HG03571 (cell line): ENCODE data around the gene ZNF181.
A peak's percentile ranks its signal among the peaks of the same experiment; 100 is the strongest.

ENCODE experiments used
- ATAC-seq: cut with Tn5 transposase; IDR thresholded peaks from one replicate; pipeline ENCODE4 v1.9.1; 2021; ENCODE audit not compliant: unreplicated experiment

The ZNF181 gene

DNA sequence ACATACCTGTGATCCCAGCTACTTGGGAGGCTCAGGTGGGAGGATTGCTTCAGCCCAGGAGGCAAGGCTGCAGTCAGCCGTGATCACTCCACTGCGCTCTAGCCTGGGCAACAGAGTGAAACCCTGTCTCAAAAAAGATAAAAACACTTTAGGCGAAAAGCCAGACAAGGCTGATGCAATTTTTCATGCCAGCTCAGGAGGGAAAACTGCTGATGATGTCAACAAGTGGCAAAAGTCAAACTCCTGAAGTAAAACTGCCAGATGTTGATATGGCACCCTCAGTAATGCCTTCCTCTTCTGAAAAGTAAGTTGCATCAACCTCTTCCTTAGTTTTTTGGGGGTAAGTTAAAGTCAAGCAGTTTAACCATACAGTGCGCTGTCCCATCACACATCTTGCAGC, 23.4 kb downstream of the ZNF181 start:
- no peak for ATAC-seq

DNA sequence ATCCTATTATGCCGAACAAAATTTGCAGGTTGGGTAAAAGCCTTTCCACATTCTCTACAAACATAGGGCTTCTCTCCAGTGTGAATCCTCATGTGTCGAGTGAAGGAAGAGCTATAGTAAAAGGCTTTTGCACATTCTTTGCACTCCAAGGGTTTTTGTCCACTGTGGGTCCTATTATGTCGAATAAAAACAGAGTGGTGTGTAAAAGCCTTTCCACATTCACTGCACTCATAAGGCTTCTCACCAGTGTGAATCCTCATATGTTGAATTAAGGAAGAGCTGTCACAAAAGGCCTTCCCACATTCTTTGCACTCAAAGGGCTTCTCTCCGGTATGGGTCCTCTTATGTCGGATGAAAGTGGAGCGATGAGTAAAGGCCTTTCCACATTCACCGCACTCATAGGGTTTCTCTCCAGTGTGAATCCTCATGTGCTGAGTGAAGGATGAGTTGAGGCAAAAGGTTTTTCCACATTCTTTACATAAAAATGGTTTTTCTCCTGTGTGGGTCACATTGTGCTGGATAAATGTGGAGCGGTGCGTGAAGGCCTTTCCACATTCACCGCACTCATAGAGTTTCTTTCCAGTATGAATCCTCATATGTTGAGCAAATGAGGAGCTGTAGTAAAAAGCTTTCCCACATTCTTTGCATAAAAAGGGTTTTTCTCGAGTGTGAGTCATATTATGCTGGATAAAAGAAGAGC, 25.3 kb downstream of the ZNF181 start:
- no peak for ATAC-seq

DNA sequence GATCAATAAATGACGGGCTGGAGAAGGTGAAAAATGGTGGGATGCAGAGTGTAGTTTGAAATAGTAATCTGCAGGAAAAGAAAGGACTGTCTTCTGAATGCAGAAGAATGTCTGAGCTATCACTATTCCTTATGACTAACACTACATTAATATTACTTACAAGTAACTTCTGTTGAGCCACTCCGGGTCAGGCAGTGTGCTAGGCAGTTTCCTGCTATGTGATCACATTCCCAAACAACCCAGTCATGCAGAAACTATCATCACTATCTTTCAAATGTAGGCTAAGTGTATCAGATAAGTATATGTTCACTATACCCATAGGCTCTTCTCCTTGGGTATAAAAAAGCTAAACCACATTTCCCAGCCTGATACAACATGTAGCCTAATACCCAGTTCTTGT, 32.3 kb downstream of the ZNF181 start:
- ATAC-seq = no peak

DNA sequence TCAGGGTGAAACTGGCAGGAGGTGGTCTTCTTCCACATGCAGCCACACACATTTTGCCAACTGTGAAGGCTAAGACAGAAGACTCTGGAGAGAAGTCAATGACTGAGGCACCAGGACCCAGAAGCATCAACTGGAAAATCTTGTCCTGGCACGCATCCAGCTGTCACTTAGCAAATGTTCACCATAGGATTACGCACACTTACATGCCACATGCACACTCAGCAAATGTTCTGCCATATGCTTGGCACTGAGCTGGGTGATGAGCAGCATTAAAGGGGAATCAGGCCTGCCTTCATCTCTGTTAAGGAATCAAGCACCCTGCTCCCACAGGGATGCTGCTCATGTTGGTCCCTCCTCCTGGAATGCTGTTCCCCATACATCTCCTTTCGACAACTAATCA, 33.9 kb downstream of the ZNF181 start:
- ATAC-seq = no peak

DNA sequence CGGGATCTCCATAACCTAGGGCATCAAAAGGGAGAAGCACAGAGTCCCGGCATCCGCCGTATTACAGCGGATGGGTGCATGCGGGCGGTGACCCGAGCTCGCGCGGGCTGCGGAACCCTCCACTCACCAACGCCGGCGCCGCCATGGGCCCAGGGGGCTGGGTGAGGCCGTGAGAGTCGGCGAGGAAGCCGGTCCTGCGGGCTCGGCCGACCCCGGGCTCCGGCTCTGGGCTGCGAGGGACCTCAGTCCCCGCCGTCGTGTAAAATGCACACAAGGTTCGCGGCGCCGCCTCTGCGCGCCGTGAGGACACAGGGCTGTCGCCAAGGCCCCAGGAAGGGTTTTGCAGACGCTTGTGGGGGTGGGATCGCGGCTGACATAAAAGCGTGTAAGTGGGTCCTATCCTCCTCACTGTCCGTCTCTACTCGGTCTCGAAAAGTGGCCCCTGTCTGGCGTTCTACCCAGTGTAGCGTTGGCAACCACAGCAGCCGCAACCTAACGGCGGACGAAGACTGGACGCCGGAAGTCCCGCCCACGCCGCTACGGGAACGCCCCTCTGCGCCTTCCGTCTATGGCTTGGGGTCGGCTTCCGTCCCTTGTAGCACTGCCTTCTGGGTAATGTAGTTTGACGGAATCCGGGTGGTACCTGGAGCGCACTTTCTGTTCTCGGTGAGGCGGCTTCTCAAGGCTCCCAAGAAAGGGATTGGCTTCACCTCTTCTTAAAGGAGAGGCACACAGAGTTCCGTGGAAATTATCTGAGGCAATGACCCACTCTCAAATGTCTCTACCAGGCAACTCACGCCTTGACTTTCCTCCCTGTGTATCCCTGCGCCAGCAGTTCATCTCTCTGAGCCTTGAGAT, 38.9 kb downstream of the ZNF181 start, which contains the start of gene ZNF599:
Gene ZNF599, minus strand, starts transcription at position 519 of the 858 bp plus-strand sequence. Its CDS starts 374 bp downstream, at position 145.
- peak; percentile 95 for ATAC-seq

DNA sequence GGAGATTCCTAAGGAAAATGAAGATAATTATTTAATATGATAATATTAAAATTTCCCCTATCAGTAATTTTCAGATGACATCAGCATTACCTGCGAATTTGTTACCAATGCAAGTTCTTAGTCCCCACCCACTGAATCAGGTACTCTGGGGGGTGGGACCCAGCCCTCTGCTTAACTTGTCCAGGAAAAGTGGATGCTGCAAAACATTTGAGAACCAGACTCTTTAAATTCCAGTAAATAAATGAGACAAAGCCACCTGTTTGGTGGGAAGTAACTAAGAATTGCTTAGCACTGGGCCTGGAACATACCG, 39.5 kb downstream of the ZNF181 start:
- no peak for ATAC-seq

DNA sequence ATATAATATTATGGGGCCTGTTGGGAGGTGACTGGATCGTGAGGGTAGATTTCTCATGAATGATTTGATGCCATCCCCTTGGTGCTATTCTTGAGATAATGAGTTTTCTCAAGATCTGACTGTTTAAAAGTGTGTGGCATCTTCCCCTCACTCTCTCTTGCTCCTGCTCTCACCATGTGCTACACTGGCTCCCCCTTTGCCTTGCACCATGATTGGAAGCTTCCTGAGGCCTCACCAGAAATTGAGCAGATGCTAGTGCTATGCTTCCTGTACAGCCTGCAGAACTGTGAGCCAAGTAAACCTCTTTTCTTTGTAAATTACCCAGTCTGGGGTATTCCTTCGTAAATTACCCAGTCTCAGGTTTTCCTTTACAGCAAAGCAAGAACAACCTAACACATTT, 40.8 kb downstream of the ZNF181 start:
- no peak for ATAC-seq

DNA sequence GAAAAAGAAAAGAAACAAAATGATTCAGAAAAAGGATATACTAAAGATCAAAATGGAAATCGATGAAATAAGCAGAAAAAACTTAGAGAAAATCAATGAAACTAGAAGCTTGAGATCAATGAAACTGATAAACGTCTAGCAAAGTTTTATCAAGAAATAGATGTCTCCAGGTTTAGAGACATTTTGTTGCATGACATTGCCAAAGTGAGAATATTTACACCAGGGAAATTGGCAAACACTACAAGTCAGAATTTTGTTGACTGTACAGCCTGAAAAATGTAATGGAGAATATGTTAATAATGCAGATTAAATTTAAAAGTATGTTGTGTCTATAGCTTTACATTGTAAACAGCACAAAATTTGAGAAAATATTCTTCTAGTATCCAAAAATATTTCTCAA, 44.3 kb downstream of the ZNF181 start:
- ATAC-seq = no peak

DNA sequence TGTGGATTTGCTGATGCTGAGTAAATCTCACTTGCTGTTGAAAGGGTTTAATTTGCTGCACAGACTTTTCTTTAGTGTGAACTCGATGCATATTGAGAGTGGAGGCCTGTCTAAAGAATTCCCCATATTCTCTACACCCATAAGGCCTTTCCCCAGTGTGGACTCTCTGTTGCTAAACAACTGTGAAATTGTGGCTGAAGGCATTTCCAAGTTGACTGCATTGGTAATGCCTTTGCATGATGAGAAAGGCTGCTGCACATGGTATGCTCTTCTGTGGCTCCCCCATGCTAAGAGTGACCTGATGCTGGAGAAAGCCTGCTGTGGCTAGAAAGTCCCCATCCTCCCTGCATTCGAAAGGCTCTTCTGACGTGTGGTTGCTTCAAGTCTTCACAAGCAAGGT, 45.6 kb downstream of the ZNF181 start:
- ATAC-seq = no peak

DNA sequence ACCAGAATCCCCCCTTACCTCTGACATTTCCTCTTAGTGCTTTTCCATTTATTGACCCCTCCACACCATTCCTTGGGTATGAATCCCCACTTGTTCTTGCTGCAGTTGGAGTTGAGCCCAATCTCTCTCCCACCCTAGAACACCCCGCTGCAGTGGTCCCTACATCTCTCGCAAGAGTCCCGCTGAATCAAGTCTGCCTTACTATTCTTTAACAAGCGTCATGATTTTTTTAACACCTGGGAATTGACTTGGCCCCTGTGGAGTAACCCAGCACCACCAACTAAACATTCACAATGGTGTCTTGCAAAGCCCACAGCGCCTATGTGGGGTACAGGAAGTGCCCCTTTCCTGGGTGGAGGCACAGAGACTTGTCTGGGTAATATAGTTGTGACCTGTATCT, 52.2 kb downstream of the ZNF181 start:
- ATAC-seq = no peak

DNA sequence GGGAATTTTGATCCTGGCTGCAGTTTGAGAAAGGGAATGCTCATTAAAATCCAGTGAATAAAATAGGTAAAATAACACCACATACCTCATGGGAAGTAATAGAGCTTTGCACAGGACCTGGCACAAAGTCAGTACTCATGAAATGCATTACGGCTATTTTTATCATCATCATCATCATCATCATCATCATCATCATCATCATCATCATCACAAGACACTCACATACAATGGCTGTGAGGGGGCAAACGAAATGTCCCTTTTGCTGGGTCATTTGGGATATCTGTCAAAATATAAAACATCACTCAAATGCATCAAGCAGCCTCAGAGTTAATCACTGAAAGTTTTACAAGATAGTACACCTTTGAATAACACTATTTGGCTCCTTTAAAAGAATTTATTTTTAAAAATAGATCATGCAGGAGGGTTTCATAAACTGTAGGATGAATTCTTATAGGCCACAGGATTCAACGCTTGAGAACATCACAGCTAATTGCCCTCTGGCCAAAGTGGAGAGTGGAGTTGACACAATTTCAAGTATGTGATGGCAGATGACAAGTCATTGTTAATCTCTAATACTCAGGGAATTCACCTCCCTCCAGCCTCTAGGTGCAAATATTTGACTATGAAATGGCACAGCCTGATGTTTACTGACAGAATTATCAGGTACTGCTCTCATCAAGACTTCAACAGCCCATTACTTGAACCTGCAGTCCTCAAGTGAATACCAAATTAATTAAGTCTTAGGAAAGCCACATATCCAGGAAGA, 53.2 kb downstream of the ZNF181 start:
- ATAC-seq = no peak

DNA sequence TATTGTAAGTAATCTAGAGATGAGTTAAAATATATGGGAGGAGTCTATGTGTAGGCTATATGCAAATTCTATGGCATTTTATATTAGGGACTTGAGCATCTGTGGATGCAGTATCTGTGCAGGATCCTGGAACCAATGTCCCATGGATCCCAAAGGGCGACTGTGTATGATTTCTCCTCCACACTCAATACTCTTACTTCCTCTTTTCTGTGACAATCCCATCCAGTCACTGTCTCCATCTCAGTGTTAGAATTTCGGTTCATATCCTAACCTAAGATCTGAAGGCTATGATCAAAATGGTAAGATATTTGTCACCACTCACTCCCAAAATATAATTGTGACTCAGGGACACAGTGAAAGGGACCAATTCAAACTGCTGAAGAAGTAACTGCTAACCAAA, 54.0 kb downstream of the ZNF181 start:
- ATAC-seq = no peak

DNA sequence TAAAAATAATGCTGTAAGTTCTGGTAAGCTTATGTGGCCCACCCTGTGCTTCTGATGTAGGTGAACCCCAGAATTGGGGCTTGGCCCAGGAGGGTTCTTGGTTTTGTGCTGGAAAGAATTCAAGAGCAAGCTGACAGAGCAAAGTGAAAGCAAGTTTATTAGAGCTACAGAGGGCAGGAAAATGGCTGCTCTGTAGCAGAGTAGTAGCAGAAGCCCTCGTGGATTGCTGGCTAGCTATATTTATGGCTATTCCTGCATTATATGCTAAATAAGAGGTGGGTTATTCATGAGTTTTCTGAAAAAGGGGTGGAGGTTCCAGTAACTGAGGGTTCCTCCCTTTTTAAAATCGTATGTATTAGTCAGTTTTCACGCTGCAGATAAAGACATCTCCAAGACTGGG, 59.5 kb downstream of the ZNF181 start:
- ATAC-seq = no peak

DNA sequence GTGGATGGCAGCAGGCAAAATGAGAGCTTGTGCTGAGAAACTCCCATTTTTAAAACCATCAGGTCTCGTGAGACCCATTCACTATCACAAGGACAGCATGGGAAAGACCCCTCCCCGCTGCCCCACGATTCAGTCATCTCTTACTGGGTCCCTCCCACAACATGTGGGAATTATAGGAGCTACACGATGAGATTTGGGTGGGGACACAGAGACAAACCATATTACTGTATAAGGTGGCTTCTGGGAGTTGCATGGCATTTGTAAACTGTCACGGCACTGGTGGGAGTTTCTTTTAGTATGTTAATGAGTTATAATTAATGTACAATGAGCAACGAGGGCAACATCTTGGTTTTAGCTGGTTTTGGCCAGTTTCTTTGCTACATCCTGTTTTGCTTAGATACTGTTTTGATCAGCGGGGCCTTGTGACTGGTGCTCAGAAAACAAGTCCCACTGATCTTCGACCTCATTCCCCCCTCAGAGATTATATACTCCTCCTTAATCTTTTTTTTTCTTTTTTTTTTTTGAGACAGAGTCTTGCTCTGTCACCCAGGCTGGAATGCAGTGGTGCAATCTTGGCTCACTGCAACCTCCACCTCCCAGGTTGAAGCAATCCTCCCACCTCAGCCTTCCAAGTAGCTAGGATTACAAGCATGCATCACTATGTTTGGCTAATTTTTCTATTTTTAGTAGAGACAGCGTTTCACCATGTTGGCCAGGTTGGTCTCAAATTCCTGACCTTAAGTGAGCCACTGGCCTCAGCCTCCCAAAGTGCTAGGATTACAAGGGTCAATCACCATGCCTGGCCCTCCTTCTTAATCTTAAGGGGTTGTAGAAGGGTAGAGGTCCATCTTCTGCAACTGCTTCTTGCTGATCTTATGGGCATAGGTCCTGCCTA, 60.3 kb downstream of the ZNF181 start:
- no peak for ATAC-seq
